ENCODE measurements around the gene NCAN. TPM values are rescaled to one million over a fixed set of nuclear protein-coding genes. Genes with fewer than 3 reads are reported as not detected.

The NCAN gene
- not detected in 2 replicates for total RNA-seq (2022)
- Bru-seq, nascent RNA: percentile 4 among the genes with signal in this experiment
- BruChase-seq, experiment 1, labeled RNA remaining after a 2-hour chase: not detected
- BruChase-seq, experiment 2, labeled RNA remaining after a 6-hour chase: percentile 6 among the genes with signal in this experiment
- long read RNA-seq: 0 reads

GRCh38 chr19:19211499-19212420 lies at the start of gene NCAN:
Gene NCAN, plus strand, starts transcription at chr19:19211958. Its CDS starts 4,996 bp downstream, at chr19:19216954.
- Mint-ChIP-seq H3K4me1 (ENCODE audit: low read depth, unreplicated experiment) (no peaks in the 10 kb centered on the region), H3K9me3 (ENCODE audit: unreplicated experiment) (no peaks in the 10 kb centered on the region), H3K27ac (ENCODE audit: unreplicated experiment) (no peak within 1 kb of the TSS), H3K27me3 (ENCODE audit: insufficient read depth, unreplicated experiment) (peaks cover 5% of the 10 kb centered on the region), H3K4me3 (ENCODE audit: unreplicated experiment) (no peak within 1 kb of the TSS), H3K36me3 (ENCODE audit: insufficient read depth, unreplicated experiment) (no peaks in the 10 kb centered on the region)
- Histone ChIP-seq H3K27me3 (replicated peaks; ENCODE audit: control insufficient read depth, insufficient read depth, low read length) (no peaks in the 10 kb centered on the region), H3K4me3 (ENCODE audit: low read depth, low read length) (no peak within 1 kb of the TSS), H3K4me1 (no peaks in the 10 kb centered on the region), H3K9me3 (no peaks in the 10 kb centered on the region), H3K36me3 (ENCODE audit: control insufficient read depth, insufficient read depth, low read length) (no peaks in the 10 kb centered on the region)
- intact Hi-C loops (cut with micrococcal nuclease; ENCODE audit: unreplicated experiment): no loop called here
- TF ChIP-seq CTCF (IDR thresholded peaks at IDR 0.05; ENCODE audit: insufficient read depth in 1 of 2, low read depth in 1 of 2, low read length in 1 of 2, severe bottlenecking in 1 of 2, unreplicated experiment in 1 of 2): no peak
- DNase-seq: no peak
- no TSS peak for BruUV-seq (replicated peaks)
- CTCF ChIA-PET: no interaction called here
- POLR2A ChIA-PET: no interaction called here

- BruUV-seq (replicated peaks): no TSS peak
- Mint-ChIP-seq H3K27me3 (ENCODE audit: insufficient read depth, unreplicated experiment) (no peaks in the 10 kb centered on the region), H3K27ac (ENCODE audit: unreplicated experiment) (no peak overlapping the region), H3K4me1 (ENCODE audit: low read depth, unreplicated experiment) (no peaks in the 10 kb centered on the region), H3K9me3 (ENCODE audit: unreplicated experiment) (no peaks in the 10 kb centered on the region), H3K4me3 (ENCODE audit: unreplicated experiment) (no peak overlapping the region), H3K36me3 (ENCODE audit: insufficient read depth, unreplicated experiment) (no peaks in the 10 kb centered on the region)
- no peak for TF ChIP-seq CTCF (IDR thresholded peaks at IDR 0.05; ENCODE audit: insufficient read depth in 1 of 2, low read depth in 1 of 2, low read length in 1 of 2, severe bottlenecking in 1 of 2, unreplicated experiment in 1 of 2)
- POLR2A ChIA-PET: no interaction called here
- CTCF ChIA-PET: no interaction called here
- no peaks in the 10 kb centered on the region for H3K27me3 ChIP-seq (replicated peaks; ENCODE audit: control insufficient read depth, insufficient read depth, low read length)
- H3K4me1 ChIP-seq: no peaks in the 10 kb centered on the region
- no peaks in the 10 kb centered on the region for H3K9me3 ChIP-seq
- DNase-seq: no peak
- H3K36me3 ChIP-seq (ENCODE audit: control insufficient read depth, insufficient read depth, low read length): no peaks in the 10 kb centered on the region
- H3K4me3 ChIP-seq (ENCODE audit: low read depth, low read length): no peak overlapping the region
- intact Hi-C loops (cut with micrococcal nuclease; ENCODE audit: unreplicated experiment): no loop called here
Observed at GRCh38 chr19:19162495-19162894, 49.3 kb upstream of the NCAN start.

- Histone ChIP-seq H3K9me3 (no peaks in the 10 kb centered on the region), H3K27me3 (replicated peaks; ENCODE audit: control insufficient read depth, insufficient read depth, low read length) (no peaks in the 10 kb centered on the region), H3K4me3 (ENCODE audit: low read depth, low read length) (no peak overlapping the region), H3K4me1 (no peaks in the 10 kb centered on the region; the same call in 1 of the 2 replicates), H3K36me3 (ENCODE audit: control insufficient read depth, insufficient read depth, low read length) (no peaks in the 10 kb centered on the region)
- no peak overlapping the region for H3K27ac Mint-ChIP-seq (ENCODE audit: unreplicated experiment)
- H3K27me3 Mint-ChIP-seq (ENCODE audit: insufficient read depth, unreplicated experiment): peaks cover 3% of the 10 kb centered on the region
- H3K4me1 Mint-ChIP-seq (ENCODE audit: low read depth, unreplicated experiment): peaks cover 8% of the 10 kb centered on the region
- no peak overlapping the region for H3K4me3 Mint-ChIP-seq (ENCODE audit: unreplicated experiment)
- H3K36me3 Mint-ChIP-seq (ENCODE audit: insufficient read depth, unreplicated experiment): no peaks in the 10 kb centered on the region
- no peak for TF ChIP-seq CTCF (IDR thresholded peaks at IDR 0.05; ENCODE audit: insufficient read depth in 1 of 2, low read depth in 1 of 2, low read length in 1 of 2, severe bottlenecking in 1 of 2, unreplicated experiment in 1 of 2)
- intact Hi-C loops (cut with micrococcal nuclease; ENCODE audit: unreplicated experiment): no loop called here
- POLR2A ChIA-PET: no interaction called here
- DNase-seq: no peak
- CTCF ChIA-PET: no interaction called here
- H3K9me3 Mint-ChIP-seq (ENCODE audit: unreplicated experiment): no peaks in the 10 kb centered on the region
- BruUV-seq (replicated peaks): no TSS peak
Observed at GRCh38 chr19:19165396-19165795, 46.4 kb upstream of the NCAN start.
